ENCODE data around the gene MYO7B.

Gene MYO7B

GRCh38 chr2:127621981-127622431 lies 86.5 kb downstream of the MYO7B start:
- H3K9me3 ChIP-seq (ENCODE audit: low read length) = no peaks in the 10 kb centered on the region
- no peak overlapping the region for H2AFZ ChIP-seq (ENCODE audit: low read length)
- no peaks in the 10 kb centered on the region for H3K4me1 ChIP-seq (ENCODE audit: insufficient read depth, low read length, severe bottlenecking)
- no peak for TF ChIP-seq CTCF (IDR thresholded peaks at IDR 0.05; ENCODE audit: low read length)
- TF ChIP-seq EZH2 (IDR thresholded peaks at IDR 0.05; ENCODE audit: borderline replicate concordance, low read length) = no peak
- no peaks in the 10 kb centered on the region for H3K79me2 ChIP-seq (ENCODE audit: insufficient read depth, low read length)
- no peak overlapping the region for H3K27ac ChIP-seq (ENCODE audit: low read depth, low read length, poor library complexity, severe bottlenecking)
- no peaks in the 10 kb centered on the region for H4K20me1 ChIP-seq (ENCODE audit: insufficient read depth, low read length)
- no peaks in the 10 kb centered on the region for H3F3A ChIP-seq (ENCODE audit: insufficient read depth, low read length)
- H3K9me2 ChIP-seq (ENCODE audit: low read depth, low read length) = no peaks in the 10 kb centered on the region
- no peak overlapping the region for H3K9ac ChIP-seq (ENCODE audit: low read length)
- no peak overlapping the region for H3K4me2 ChIP-seq (ENCODE audit: low read length)
- no peak overlapping the region for H3K4me3 ChIP-seq (ENCODE audit: low read depth, low read length, poor library complexity, severe bottlenecking)
- H3K36me3 ChIP-seq (ENCODE audit: insufficient read depth, low read length) = no peaks in the 10 kb centered on the region
- H3K27me3 ChIP-seq (ENCODE audit: insufficient read depth, low read length) = peaks cover 14% of the 10 kb centered on the region; the same call in 1 of the 2 replicates

- TF ChIP-seq CTCF (IDR thresholded peaks at IDR 0.05; ENCODE audit: low read length) (no peak), EZH2 (IDR thresholded peaks at IDR 0.05; ENCODE audit: borderline replicate concordance, low read length) (no peak)
- Histone ChIP-seq H3K27ac (ENCODE audit: low read depth, low read length, poor library complexity, severe bottlenecking) (no peak overlapping the region), H3K9me3 (ENCODE audit: low read length) (no peaks in the 10 kb centered on the region), H3K4me2 (ENCODE audit: low read length) (no peak overlapping the region), H3K27me3 (ENCODE audit: insufficient read depth, low read length) (peaks cover 14% of the 10 kb centered on the region; the same call in 1 of the 2 replicates), H3K9ac (ENCODE audit: low read length) (no peak overlapping the region), H3K4me1 (ENCODE audit: insufficient read depth, low read length, severe bottlenecking) (no peaks in the 10 kb centered on the region), H3K79me2 (ENCODE audit: insufficient read depth, low read length) (no peaks in the 10 kb centered on the region), H4K20me1 (ENCODE audit: insufficient read depth, low read length) (no peaks in the 10 kb centered on the region), H3K9me2 (ENCODE audit: low read depth, low read length) (no peaks in the 10 kb centered on the region), H3F3A (ENCODE audit: insufficient read depth, low read length) (no peaks in the 10 kb centered on the region), H3K4me3 (ENCODE audit: low read depth, low read length, poor library complexity, severe bottlenecking) (no peak overlapping the region), H3K36me3 (ENCODE audit: insufficient read depth, low read length) (no peaks in the 10 kb centered on the region), H2AFZ (ENCODE audit: low read length) (no peak overlapping the region)
Measured at GRCh38 chr2:127622561-127623387, 87.3 kb downstream of the MYO7B start.

GRCh38 chr2:127623388-127624319 lies 88.2 kb downstream of the MYO7B start:
- Histone ChIP-seq H3K9me3 (ENCODE audit: low read length) (no peaks in the 10 kb centered on the region), H3K79me2 (ENCODE audit: insufficient read depth, low read length) (no peaks in the 10 kb centered on the region), H3K27me3 (ENCODE audit: insufficient read depth, low read length) (peaks cover 14% of the 10 kb centered on the region; the same call in 1 of the 2 replicates), H2AFZ (ENCODE audit: low read length) (no peak overlapping the region), H3K4me3 (ENCODE audit: low read depth, low read length, poor library complexity, severe bottlenecking) (no peak overlapping the region), H3K9ac (ENCODE audit: low read length) (no peak overlapping the region), H4K20me1 (ENCODE audit: insufficient read depth, low read length) (no peaks in the 10 kb centered on the region), H3K4me1 (ENCODE audit: insufficient read depth, low read length, severe bottlenecking) (no peaks in the 10 kb centered on the region), H3F3A (ENCODE audit: insufficient read depth, low read length) (no peaks in the 10 kb centered on the region), H3K4me2 (ENCODE audit: low read length) (no peak overlapping the region), H3K36me3 (ENCODE audit: insufficient read depth, low read length) (no peaks in the 10 kb centered on the region), H3K27ac (ENCODE audit: low read depth, low read length, poor library complexity, severe bottlenecking) (no peak overlapping the region), H3K9me2 (ENCODE audit: low read depth, low read length) (no peaks in the 10 kb centered on the region)
- TF ChIP-seq EZH2 (IDR thresholded peaks at IDR 0.05; ENCODE audit: borderline replicate concordance, low read length) = no peak
- no peak for TF ChIP-seq CTCF (IDR thresholded peaks at IDR 0.05; ENCODE audit: low read length)

Measured in OCI-LY1 (cell line).